ENCODE measurements around the gene HAND1.

Gene HAND1

GRCh38 chr5:154505567-154505966 is 27.5 kb upstream of the HAND1 start:
- no peak for DNase-seq

- no peak for DNase-seq
Observed at GRCh38 chr5:154503698-154504039, 25.6 kb upstream of the HAND1 start.

GRCh38 chr5:154502180-154502579 is 24.2 kb upstream of the HAND1 start:
- no peak for DNase-seq

GRCh38 chr5:154501566-154501965 is 23.5 kb upstream of the HAND1 start:
- DNase-seq, result no peak

GRCh38 chr5:154498994-154499393 is 21.0 kb upstream of the HAND1 start:
- no peak for DNase-seq

GRCh38 chr5:154498591-154498990 is 20.6 kb upstream of the HAND1 start:
- no peak for DNase-seq

- no peak for DNase-seq
Observed at GRCh38 chr5:154494036-154494435, 16.0 kb upstream of the HAND1 start.

- DNase-seq, result no peak
Observed at GRCh38 chr5:154493274-154493673, 15.2 kb upstream of the HAND1 start.

- no peak for DNase-seq
Observed at GRCh38 chr5:154491941-154492340, 13.9 kb upstream of the HAND1 start.

- peak; percentile 68 for DNase-seq
Observed at GRCh38 chr5:154487541-154487940, 9.5 kb upstream of the HAND1 start.

- no peak for DNase-seq
Observed at GRCh38 chr5:154486427-154486866, 8.4 kb upstream of the HAND1 start.

- DNase-seq, result no peak
Observed at GRCh38 chr5:154485850-154486426, 7.9 kb upstream of the HAND1 start.

- no peak for DNase-seq
Observed at GRCh38 chr5:154485096-154485491, 7.1 kb upstream of the HAND1 start.

- DNase-seq, result no peak
Observed at GRCh38 chr5:154484393-154485095, 6.5 kb upstream of the HAND1 start.

- no peak for DNase-seq
Observed at GRCh38 chr5:154483654-154484392, 5.8 kb upstream of the HAND1 start.

GRCh38 chr5:154482528-154483449 is 4.8 kb upstream of the HAND1 start:
- no peak for DNase-seq

GRCh38 chr5:154481584-154482381 is 3.8 kb upstream of the HAND1 start:
- no peak for DNase-seq

- no peak for DNase-seq
Observed at GRCh38 chr5:154480847-154481246, 2.8 kb upstream of the HAND1 start.

GRCh38 chr5:154479944-154480750 is 2.1 kb upstream of the HAND1 start:
- DNase-seq, result no peak

- no peak for DNase-seq
Observed at GRCh38 chr5:154479160-154479943, 1.3 kb upstream of the HAND1 start.

- DNase-seq, result no peak
Observed at GRCh38 chr5:154478752-154479159, 729 bp upstream of the HAND1 start.
